ENCODE results near the gene CCDC157.

DNA sequence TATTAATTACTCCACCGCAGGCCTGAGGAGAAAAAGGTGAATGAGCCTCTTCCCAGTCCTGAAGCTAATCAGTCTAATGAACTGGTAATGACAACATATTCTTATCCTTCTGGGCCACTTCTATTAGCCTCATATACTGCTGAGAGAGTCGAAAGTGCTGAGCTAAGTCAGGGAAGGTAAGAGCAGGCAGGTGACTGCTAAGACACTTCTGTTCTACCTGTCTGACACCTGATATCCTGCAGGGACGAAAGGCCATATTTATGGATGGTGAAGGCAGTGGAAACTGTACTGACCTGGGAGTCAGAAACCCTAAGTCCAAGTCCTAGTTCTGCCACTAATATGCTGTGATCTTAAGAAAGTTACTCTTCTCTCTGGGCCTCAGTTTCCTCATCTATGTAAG, 33.6 kb upstream of the CCDC157 start:
- TF ChIP-seq POLR2AphosphoS5 (IDR thresholded peaks at IDR 0.05; ENCODE audit: borderline replicate concordance, low read depth, low read length) (no peak), EZH2 (IDR thresholded peaks at IDR 0.05) (no peak), FOXP2 (optimal IDR thresholded peaks at IDR 0.05; ENCODE audit: control extremely low read depth, extremely low read length, insufficient read depth) (no peak)
